IMR-90 (cell line): ENCODE data around the gene MYO3B. TPM values are rescaled to one million over a fixed set of nuclear protein-coding genes. Genes with fewer than 3 reads are reported as not detected.

Experiments used
- ATAC-seq: fragments of 200-7000 bp; cut with Tn5 transposase; 2 replicates; pipeline ENCODE4 v1.9.1; 2020; ENCODE audit warnings: low read depth, mild to moderate bottlenecking, moderate library complexity
- BruUV-seq: library from RNA; stranded (reverse); fragments of 400-500 nt; replicated peaks from 2 replicates; lab custom pipeline; 2021; lab: Mats Ljungman, UMichigan
- CTCF ChIA-PET: fragments of 300-600 bp; formaldehyde crosslinking; extraction: SDS; loops from one replicate; lab custom pipeline; 2021; ENCODE audit warnings: antibody characterized with exemption; lab: Yijun Ruan, JAX
- POLR2A ChIA-PET: fragments of 300-600 bp; sonication (Branson Sonifier 250); formaldehyde crosslinking; loops from one replicate; lab custom pipeline; 2022; ENCODE audit warnings: antibody characterized with exemption; ENCODE audit not compliant: unreplicated experiment; lab: Charles Lee
- DNase-seq: peaks from one replicate; pipeline ENCODE4 v3.0.0; 2013
- H2AFZ ChIP-seq: replicated peaks from 2 replicates; pipeline ENCODE3; 2013; ENCODE audit warnings: low read length, mild to moderate bottlenecking; ENCODE audit not compliant: poor library complexity
- H2AK5ac ChIP-seq: 2 replicates; pipeline ENCODE4 v1.6.1; 2013; ENCODE audit warnings: low read depth, low read length, inconsistent platforms
- H2AK9ac ChIP-seq: replicated peaks from 2 replicates; pipeline ENCODE3; 2013; ENCODE audit warnings: mild to moderate bottlenecking, low read depth, low read length, moderate library complexity; ENCODE audit not compliant: poor library complexity
- H2BK120ac ChIP-seq: 2 replicates; pipeline ENCODE4 v1.6.1; 2013; ENCODE audit warnings: low read depth, low read length, inconsistent platforms
- H2BK15ac ChIP-seq: 3 replicates; pipeline ENCODE4 v1.6.1; 2013; ENCODE audit warnings: low read depth, low read length, inconsistent platforms
- H2BK20ac ChIP-seq: 2 replicates; pipeline ENCODE4 v1.6.1; 2013; ENCODE audit warnings: low read depth, mild to moderate bottlenecking, inconsistent platforms, low read length, moderate library complexity
- H2BK5ac ChIP-seq: 2 replicates; pipeline ENCODE4 v1.6.1; 2013; ENCODE audit warnings: mild to moderate bottlenecking, low read depth, low read length, inconsistent platforms; ENCODE audit not compliant: poor library complexity, severe bottlenecking
- H3K14ac ChIP-seq: replicated peaks from 2 replicates; pipeline ENCODE4 v1.6.1; 2013; ENCODE audit warnings: low read depth, low read length, inconsistent platforms
- H3K18ac ChIP-seq: 2 replicates; pipeline ENCODE4 v1.6.1; 2013; ENCODE audit warnings: low read depth, low read length, control low read depth
- H3K23ac ChIP-seq: 2 replicates; pipeline ENCODE4 v1.6.1; 2013; ENCODE audit warnings: low read depth, low read length, inconsistent platforms
- H3K27ac ChIP-seq: 2 replicates; pipeline ENCODE4 v1.5.1; 2013; ENCODE audit warnings: mild to moderate bottlenecking, control low read depth, low read length; ENCODE audit not compliant: insufficient read depth
- H3K27me3 ChIP-seq: 2 replicates; pipeline ENCODE4 v1.6.1; 2013; ENCODE audit warnings: low read length; ENCODE audit not compliant: control insufficient read depth, insufficient read depth
- H3K36me3 ChIP-seq: 2 replicates; pipeline ENCODE4 v1.6.1; 2013; ENCODE audit warnings: low read length, mixed read lengths; ENCODE audit not compliant: control insufficient read depth, insufficient read depth
- H3K4ac ChIP-seq: 2 replicates; pipeline ENCODE4 v1.6.1; 2013; ENCODE audit warnings: low read depth, low read length, inconsistent platforms
- H3K4me1 ChIP-seq: 2 replicates; pipeline ENCODE4 v1.6.1; 2013; ENCODE audit warnings: low read length, mixed read lengths; ENCODE audit not compliant: control insufficient read depth, insufficient read depth
- H3K4me2 ChIP-seq: 2 replicates; pipeline ENCODE4 v1.6.1; 2013; ENCODE audit warnings: low read depth, mild to moderate bottlenecking, control low read depth, low read length, moderate library complexity
- H3K4me3 ChIP-seq: 2 replicates; pipeline ENCODE4 v1.5.1; 2013; ENCODE audit warnings: low read depth, mild to moderate bottlenecking, control low read depth, low read length, moderate library complexity; ENCODE audit not compliant: insufficient read depth
- H3K56ac ChIP-seq: 2 replicates; pipeline ENCODE4 v1.6.1; 2013; ENCODE audit warnings: low read length, inconsistent platforms; ENCODE audit not compliant: insufficient read depth; ENCODE audit errors: extremely low read depth
- H3K79me1 ChIP-seq, 2 experiments: 2 replicates each; pipeline ENCODE4 v1.6.1; 2013; ENCODE audit warnings: low read length in 2 of 2, inconsistent platforms in 1 of 2, low read depth in 1 of 2
- H3K9ac ChIP-seq: 2 replicates; pipeline ENCODE4 v1.6.1; 2013; ENCODE audit warnings: low read depth, low read length, control low read depth
- H3K9me1 ChIP-seq: 2 replicates; pipeline ENCODE4 v1.6.1; 2013; ENCODE audit warnings: low read length, inconsistent platforms; ENCODE audit not compliant: insufficient read depth
- H3K9me3 ChIP-seq: 2 replicates; pipeline ENCODE4 v1.6.1; 2013; ENCODE audit warnings: low read length; ENCODE audit not compliant: control insufficient read depth, insufficient read depth
- H4K20me1 ChIP-seq: 2 replicates; pipeline ENCODE4 v1.6.1; 2013; ENCODE audit warnings: low read length, inconsistent platforms; ENCODE audit not compliant: insufficient read depth
- H4K5ac ChIP-seq: 2 replicates; pipeline ENCODE4 v1.6.1; 2013; ENCODE audit warnings: mild to moderate bottlenecking, low read depth, low read length, control low read depth
- H4K8ac ChIP-seq, 2 experiments: 2 replicates each; pipeline ENCODE4 v1.6.1; 2013; ENCODE audit warnings: low read depth in 2 of 2, low read length in 2 of 2, control low read depth in 1 of 2, inconsistent platforms in 1 of 2
- H4K91ac ChIP-seq: 2 replicates; pipeline ENCODE4 v1.6.1; 2013; ENCODE audit warnings: low read depth, low read length, inconsistent platforms; ENCODE audit not compliant: insufficient read depth
- CHD1 ChIP-seq: IDR thresholded peaks from 2 replicates; pipeline ENCODE4 v1.6.1; 2012; ENCODE audit warnings: low read depth, low read length, improper control_type of control experiment
- FOS ChIP-seq: fragments of 150-350 bp; IDR thresholded peaks from 2 replicates; pipeline ENCODE4 v1.6.1; 2016; ENCODE audit warnings: low read depth, low read length
- MAZ ChIP-seq: IDR thresholded peaks from 2 replicates; pipeline ENCODE4 v1.6.1; 2012; ENCODE audit warnings: low read depth, mild to moderate bottlenecking, low read length, improper control_type of control experiment, moderate library complexity, borderline replicate concordance
- MXI1 ChIP-seq: IDR thresholded peaks from 2 replicates; pipeline ENCODE4 v1.6.1; 2012; ENCODE audit warnings: low read depth, mild to moderate bottlenecking, low read length, moderate library complexity, borderline replicate concordance
- NFE2L2 ChIP-seq: fragments of 150-350 bp; IDR thresholded peaks from 2 replicates; pipeline ENCODE4 v1.6.1; 2016; ENCODE audit warnings: low read depth, mild to moderate bottlenecking, low read length
- RAD21 ChIP-seq: IDR thresholded peaks from 2 replicates; pipeline ENCODE4 v1.6.1; 2012; ENCODE audit warnings: low read length, improper control_type of control experiment
- RFX5 ChIP-seq: IDR thresholded peaks from 2 replicates; pipeline ENCODE4 v1.8.0; 2012; ENCODE audit warnings: low read depth, mild to moderate bottlenecking, low read length, moderate library complexity
- SMC3 ChIP-seq: fragments of 150-350 bp; IDR thresholded peaks from 2 replicates; pipeline ENCODE4 v1.6.1; 2016; ENCODE audit warnings: low read depth, mild to moderate bottlenecking, antibody characterized with exemption, low read length, moderate library complexity
- USF2 ChIP-seq: fragments of 150-350 bp; IDR thresholded peaks from 2 replicates; pipeline ENCODE4 v1.6.1; 2017; ENCODE audit warnings: mild to moderate bottlenecking, antibody characterized with exemption, low read length, low read depth
- WGBS, 2 experiments: methylation state at CpG; one replicate each; pipeline versions ENCODE4 v1.1.5 to v1.1.7; 2013; ENCODE audit warnings: missing lambda C conversion rate in 2 of 2; ENCODE audit not compliant: insufficient read length in 1 of 2; ENCODE audit errors: extremely low coverage in 2 of 2; 5-methylcytosine and 5-hydroxymethylcytosine counted together
- dilution Hi-C: fragments of 300-500 bp; cut with HindIII; formaldehyde crosslinking; loops from one replicate; pipeline ENCODE4 v1.14.3; 2018; ENCODE audit warnings: low sequenced_read_pairs; ENCODE audit not compliant: unreplicated experiment
- in situ Hi-C: fragments of 300-500 bp; cut with MboI; formaldehyde crosslinking; loops from 3 replicates; pipeline ENCODE4 v1.14.3; 2019; ENCODE audit warnings: low sequenced_read_pairs, inconsistent platforms, mixed read lengths
- intact Hi-C: fragments of 100-400 bp; cut with micrococcal nuclease; formaldehyde crosslinking; loops from 2 replicates; pipeline ENCODE4 v1.10.0; 2022
- polyA plus RNA-seq, 3 experiments: library from polyadenylated mRNA; depleted of rRNA; stranded (reverse); fragments of >200 nt; gene quantifications; 2 replicates each; pipeline ENCODE4 v1.2.3, GENCODE V29; 2012; ENCODE audit warnings: low replicate concordance in 1 of 3
- total RNA-seq: library from RNA; depleted of rRNA; stranded (reverse); fragments of >200 nt; gene quantifications from 2 replicates; pipeline ENCODE4 v1.2.3, GENCODE V29; 2012

MYO3B gene
- total and polyA plus RNA-seq, 2 of the 4 experiments (the other 2 are of a cell fraction), result 0.02 TPM; not detected in 1

GRCh38 chr2:170141865-170142264 is 36.1 kb upstream of the MYO3B start:
- Histone ChIP-seq H4K8ac (no peak overlapping the region), H3K9ac (no peak overlapping the region), H3K79me1 (no peaks in the 10 kb centered on the region), H4K20me1 (no peaks in the 10 kb centered on the region), H2AFZ (no peak overlapping the region), H2AK5ac (no peak overlapping the region), H3K27ac (no peak overlapping the region), H2AK9ac (no peak overlapping the region), H3K4ac (no peak overlapping the region), H2BK5ac (no peak overlapping the region), H3K18ac (no peak overlapping the region), H3K4me3 (no peak overlapping the region), H3K56ac (no peak overlapping the region), H3K23ac (no peak overlapping the region), H4K91ac (no peak overlapping the region), H2BK120ac (no peak overlapping the region), H3K4me2 (no peak overlapping the region), H2BK15ac (no peak overlapping the region), H2BK20ac (no peak overlapping the region), H3K36me3 (no peaks in the 10 kb centered on the region), H4K5ac (no peak overlapping the region), H3K4me1 (no peaks in the 10 kb centered on the region), H3K9me1 (no peaks in the 10 kb centered on the region), H3K27me3 (no peaks in the 10 kb centered on the region), H3K14ac (no peak overlapping the region), H3K9me3 (no peaks in the 10 kb centered on the region)
- BruUV-seq, result no TSS peak
- DNase-seq (no peak), ATAC-seq (no peak)
- in situ Hi-C loops, result no loop called here
- intact Hi-C loops, result no loop called here
- no CpG with 5 or more reads among the region's 12 CpGs for WGBS, 2 experiments
- CTCF ChIA-PET, result no interaction called here
- dilution Hi-C loops, result no loop called here
- TF ChIP-seq MAZ (no peak), SMC3 (no peak), NFE2L2 (no peak), RAD21 (no peak), MXI1 (no peak), USF2 (no peak), RFX5 (no peak), FOS (no peak), CHD1 (no peak)
- POLR2A ChIA-PET, result no interaction called here
